A549 treated with dexamethasone at 1 μM for 4 hours (cell line): Measurements from ENCODE around the gene TAF7L. TPM values are rescaled to one million over a fixed set of nuclear protein-coding genes. Genes with fewer than 3 reads are reported as not detected.

ENCODE experiments used
- total RNA-seq: library from RNA; stranded (reverse); fragments of 200-300 nt; extraction: Qiagen RNA extraction; gene quantifications from 5 replicates; pipeline ENCODE4 v1.2.3, GENCODE V29; 2022

TAF7L gene, protein sequence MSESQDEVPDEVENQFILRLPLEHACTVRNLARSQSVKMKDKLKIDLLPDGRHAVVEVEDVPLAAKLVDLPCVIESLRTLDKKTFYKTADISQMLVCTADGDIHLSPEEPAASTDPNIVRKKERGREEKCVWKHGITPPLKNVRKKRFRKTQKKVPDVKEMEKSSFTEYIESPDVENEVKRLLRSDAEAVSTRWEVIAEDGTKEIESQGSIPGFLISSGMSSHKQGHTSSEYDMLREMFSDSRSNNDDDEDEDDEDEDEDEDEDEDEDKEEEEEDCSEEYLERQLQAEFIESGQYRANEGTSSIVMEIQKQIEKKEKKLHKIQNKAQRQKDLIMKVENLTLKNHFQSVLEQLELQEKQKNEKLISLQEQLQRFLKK
- 0.05 to 0.22 TPM (median 0.09 TPM) in 5 replicates for total RNA-seq

DNA sequence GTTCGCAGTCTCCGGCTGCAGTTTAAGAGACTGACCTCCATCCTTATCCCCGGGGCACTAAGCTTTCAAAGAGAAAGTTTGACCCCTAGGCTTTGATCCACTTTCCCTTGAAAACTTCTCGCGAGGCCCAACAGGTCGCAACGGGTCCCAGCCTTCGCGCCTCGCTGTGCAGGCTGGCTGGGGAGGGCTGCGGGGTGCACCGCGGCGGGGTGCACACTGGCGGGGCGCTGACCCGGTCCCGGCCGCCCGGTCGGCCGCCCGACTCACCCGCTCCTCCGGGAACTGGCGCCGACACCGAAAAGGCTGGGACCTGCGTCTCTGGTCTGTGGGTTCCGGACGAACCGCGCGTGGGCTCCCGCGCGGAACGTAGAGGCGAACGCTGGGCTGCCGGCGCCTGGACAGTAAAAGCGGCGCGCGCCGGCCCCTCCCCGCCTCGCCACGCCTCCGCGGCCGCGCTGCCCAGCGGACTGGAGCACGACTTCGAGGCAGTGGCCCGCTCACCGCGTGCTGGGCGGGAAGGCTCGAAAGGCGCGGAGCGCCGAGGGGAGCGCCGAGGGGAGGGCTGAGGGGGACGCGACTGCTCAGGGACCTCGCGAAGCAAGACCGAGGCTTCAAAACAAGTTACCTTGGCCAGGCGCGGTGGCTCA is at the start of gene TAF7L:
TSS of gene TAF7L (minus strand) at position 378 of the 647 bp plus-strand sequence. CDS start 3,791 bp downstream, outside the sequence.

DNA sequence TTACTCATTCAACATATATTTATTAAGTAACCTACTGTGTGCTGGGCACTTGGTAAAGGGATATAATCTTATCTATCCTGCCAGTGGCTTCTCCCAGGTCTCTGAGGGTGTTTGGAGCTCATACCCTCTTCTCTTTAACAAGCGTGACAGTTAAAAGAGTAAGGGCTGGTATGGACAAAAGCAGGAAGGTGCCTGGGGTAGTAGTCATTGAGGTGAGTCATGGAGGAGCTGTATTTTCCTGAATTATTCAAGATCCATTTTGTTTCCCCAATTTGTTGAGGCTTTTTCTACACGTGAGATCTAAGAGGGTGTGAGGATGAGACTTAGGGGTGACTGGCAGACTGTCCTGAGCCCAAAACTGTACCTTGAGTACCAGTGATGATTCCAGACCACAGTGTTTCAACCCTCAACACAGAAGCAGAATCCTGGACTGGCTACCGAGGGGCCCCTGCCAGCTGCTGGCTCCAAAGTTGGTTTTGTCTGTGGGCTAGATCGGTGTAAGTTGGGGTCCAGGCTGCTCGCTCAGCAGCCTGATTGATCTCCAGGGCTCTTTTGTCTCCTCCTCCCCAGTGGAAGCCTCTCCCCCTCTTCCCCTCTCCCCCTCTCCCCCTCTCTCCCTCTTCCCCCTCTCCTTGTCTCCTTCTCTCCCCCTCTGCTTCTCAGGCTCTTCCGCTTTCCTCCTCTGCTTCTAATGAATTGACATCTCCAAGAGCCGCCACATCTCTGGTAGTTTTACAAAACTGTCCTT is 71.8 kb downstream of the TAF7L start, which contains the start of gene DRP2:
TSS of gene DRP2 (plus strand) at position 671 of the 748 bp plus-strand sequence. CDS start 11,862 bp downstream, outside the sequence.

Other genes starting within 250 kb of the TAF7L start
- 14.0 to 17.6 TPM (median 16.8 TPM) in 5 replicates for gene TRMT2B, start 239.2 kb downstream of the TAF7L start, total RNA-seq
- 0.06 TPM in 1 of 5 replicates, not detected in the others for gene TMEM35A, start 212.5 kb downstream of the TAF7L start, total RNA-seq
- gene CENPI, start 193.1 kb downstream of the TAF7L start, total RNA-seq = 10.2 to 15.8 TPM (median 14.4 TPM) in 5 replicates
- 0.15 to 0.19 TPM (median 0.19 TPM) in 5 replicates for gene DRP2, start 71.5 kb downstream of the TAF7L start, total RNA-seq
- gene TIMM8A, start 57.4 kb upstream of the TAF7L start, total RNA-seq = 26.3 to 27.2 TPM (median 26.7 TPM) in 5 replicates
- gene BTK, start 94.9 kb upstream of the TAF7L start, total RNA-seq = 0.12 to 0.20 TPM (median 0.20 TPM) in 4 of 5 replicates, not detected in the other
- 2,394 to 3,664 TPM (median 2,504 TPM) in 5 replicates for gene RPL36A, start 99.7 kb upstream of the TAF7L start, total RNA-seq
- 141 to 167 TPM (median 159 TPM) in 5 replicates for gene GLA, start 116.6 kb upstream of the TAF7L start, total RNA-seq
- 58.0 to 65.0 TPM (median 59.2 TPM) in 5 replicates for gene HNRNPH2, start 116.9 kb upstream of the TAF7L start, total RNA-seq
- gene ARMCX4, start 194.1 kb upstream of the TAF7L start, total RNA-seq = 0.29 to 0.63 TPM (median 0.50 TPM) in 5 replicates